Breast epithelium (tissue), 3 donors: ENCODE results near the gene CPN2.

Experiments
- CTCF ChIP-seq, 3 donors: fragments of 450-650 bp; IDR thresholded peaks; one replicate each; pipeline ENCODE4 v1.5.1; 2016 to 2017; ENCODE audit warnings: antibody characterized with exemption in 3 of 3, mild to moderate bottlenecking in 3 of 3, moderate library complexity in 3 of 3
- POLR2AphosphoS5 ChIP-seq, 3 donors: sonication (generic); formaldehyde crosslinking; IDR thresholded peaks; one replicate each; pipeline ENCODE4 v1.6.1; 2017; ENCODE audit warnings: antibody characterized with exemption in 3 of 3

- no peak for TF ChIP-seq CTCF (IDR thresholded peaks at IDR 0.05)
- peak; percentile 34 to 87 (median 54) for TF ChIP-seq POLR2AphosphoS5 (IDR thresholded peaks at IDR 0.05)
Measured at GRCh38 chr3:194312743-194313281, 38.3 kb downstream of the CPN2 start.
